Ramos (cell line): ENCODE data around the gene CCDC126.

Experiments
- in situ Hi-C: fragments of 300-500 bp; cut with MboI; formaldehyde crosslinking; loops from one replicate; pipeline ENCODE4 v1.14.3; 2022; ENCODE audit warnings: low sequenced_read_pairs; ENCODE audit not compliant: unreplicated experiment

The CCDC126 gene

DNA sequence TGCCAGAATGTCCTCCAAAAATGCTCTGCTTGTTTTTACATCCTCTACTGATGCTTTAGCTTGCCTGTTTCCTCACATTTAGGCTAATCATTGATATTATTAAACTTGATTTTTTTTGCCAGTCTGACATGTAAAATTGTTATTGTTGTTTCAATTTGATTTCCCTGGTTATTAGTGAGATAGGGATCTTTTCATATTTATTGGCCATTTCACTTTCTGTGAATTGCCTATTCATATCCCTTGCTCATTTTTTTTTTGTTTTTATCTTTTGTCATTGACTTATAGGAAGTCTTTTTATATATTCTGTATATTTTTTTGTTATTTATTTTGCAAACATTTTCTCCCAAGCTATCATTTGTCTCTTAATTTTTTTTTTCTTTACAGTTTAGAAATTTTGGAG is 96.0 kb downstream of the CCDC126 start:
- in situ Hi-C loops, result loop anchor here (10.0 kb wide), 1 partner anchor 118 kb away; no protein-coding TSS in a partner anchor
